GM21717 (cell line): ENCODE results near the gene TRPV5.

Experiments used
- ATAC-seq: cut with Tn5 transposase; IDR thresholded peaks from one replicate; pipeline ENCODE4 v1.9.1; 2021; ENCODE audit warnings: mild to moderate bottlenecking, moderate library complexity; ENCODE audit not compliant: unreplicated experiment

The TRPV5 gene

DNA sequence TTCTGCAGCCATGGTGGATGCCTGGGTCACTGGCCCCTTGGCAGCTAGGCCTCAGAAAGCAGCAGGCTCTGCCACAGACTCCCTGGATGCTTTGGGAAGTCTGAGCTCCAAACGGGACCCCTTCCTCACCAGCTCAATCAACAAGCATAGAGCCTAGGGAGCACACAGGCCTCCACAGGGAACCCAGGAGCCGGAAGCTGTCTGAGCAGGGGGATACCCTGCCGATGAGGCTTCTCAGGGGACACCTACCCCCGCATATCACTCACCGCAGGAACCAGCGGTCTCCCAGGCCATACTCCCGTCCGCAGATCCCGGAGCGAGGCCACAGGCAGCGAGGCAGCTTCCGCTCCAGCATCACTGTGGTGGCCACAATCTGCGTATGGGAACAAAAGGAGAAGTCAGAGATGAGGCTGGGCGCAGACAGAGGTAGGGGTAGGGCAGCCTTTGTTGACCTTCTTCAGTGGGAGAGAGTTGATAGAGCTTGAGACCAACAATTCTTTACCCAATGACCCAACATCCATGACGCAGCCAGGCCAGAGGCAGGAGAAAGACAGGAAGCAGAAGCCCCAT lies 61.4 kb downstream of the TRPV5 start:
- no peak for ATAC-seq

DNA sequence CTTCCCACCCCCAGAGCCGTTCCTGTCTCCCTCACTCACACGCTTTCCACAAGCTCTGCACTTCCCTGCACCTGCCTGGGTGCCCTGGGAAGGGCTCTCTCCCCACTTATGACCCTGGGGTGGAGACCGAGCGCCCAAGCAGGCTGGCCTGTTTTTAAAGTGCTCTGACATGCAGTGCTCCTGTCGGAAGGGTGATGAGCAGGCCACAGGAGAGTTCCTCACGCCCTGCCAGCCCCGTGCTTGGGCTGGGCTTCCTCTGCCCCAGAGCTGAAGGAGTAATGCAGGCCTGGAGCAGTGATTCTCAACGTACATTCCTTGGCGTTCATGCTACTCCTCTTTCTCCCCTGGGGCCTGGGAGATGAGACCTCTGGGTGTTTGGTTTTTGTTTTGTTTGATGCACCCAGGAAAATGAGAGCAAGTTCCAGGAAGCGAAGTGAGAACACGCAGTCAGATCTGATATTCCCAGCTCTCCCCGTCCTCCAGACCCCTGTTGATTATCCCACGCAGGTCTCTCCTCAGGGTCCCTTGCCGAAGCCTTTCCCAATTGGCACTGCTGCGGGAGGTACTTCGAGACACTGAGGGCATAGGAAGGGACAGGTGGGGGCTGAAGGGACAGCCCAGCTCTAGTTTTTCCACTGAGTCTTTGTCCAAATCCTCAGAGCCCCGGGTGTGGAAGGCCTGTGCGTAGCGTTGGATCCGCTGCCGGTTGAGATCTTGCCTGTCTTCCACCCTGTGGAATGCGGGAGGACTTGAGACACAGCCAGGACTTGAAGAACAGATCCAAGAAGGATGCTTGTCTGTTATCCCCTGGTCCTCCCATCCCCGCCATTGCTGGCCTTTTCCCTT lies 62.1 kb downstream of the TRPV5 start:
- no peak for ATAC-seq

DNA sequence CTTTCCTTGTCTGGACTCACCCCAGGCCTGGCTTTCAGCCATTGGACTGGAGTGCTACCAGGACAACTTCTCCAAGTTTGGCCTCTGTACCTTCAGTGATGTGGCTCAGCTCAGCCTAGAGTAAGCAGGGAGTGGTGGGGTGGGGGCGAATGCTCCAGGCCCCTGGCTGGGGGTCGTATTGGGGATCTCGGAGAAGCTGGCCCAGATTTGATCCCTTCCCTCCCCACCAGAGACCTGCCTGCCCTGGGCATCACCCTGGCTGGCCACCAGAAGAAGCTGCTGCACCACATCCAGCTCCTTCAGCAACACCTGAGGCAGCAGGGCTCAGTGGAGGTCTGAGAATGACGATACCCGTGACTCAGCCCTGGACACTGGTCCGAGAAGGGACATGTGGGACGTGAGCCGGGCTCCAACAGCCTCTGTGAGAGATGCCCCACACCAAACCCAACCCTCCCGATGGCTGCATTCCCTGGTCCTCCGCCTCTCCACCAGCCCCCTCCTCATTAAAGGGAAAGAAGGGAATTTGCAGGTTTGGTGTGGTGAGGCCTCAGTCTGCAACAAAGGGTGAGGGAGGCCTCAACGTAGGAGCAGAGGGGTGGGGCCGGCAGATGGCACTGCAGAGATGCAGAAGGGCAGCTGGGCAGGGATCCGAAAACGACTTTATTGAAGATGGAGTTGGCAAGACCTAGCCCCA lies 62.8 kb downstream of the TRPV5 start:
- ATAC-seq, result no peak

DNA sequence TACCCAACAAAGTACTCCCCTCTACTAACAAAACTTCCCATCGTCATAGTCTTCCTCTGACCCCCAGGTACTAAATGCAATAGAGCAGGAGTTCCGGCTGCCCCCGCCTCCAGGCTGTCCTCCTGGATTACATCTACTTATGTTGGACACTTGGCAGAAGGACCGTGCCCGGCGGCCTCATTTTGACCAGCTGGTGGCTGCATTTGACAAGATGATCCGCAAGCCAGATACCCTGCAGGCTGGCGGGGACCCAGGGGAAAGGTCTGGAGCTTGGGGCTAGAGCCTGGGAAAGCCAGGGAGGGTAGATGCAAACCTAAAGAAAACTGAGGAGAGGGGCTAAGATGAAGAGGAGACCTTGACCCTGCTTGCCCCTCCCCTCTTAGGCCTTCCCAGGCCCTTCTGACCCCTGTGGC lies 63.4 kb downstream of the TRPV5 start:
- no peak for ATAC-seq

DNA sequence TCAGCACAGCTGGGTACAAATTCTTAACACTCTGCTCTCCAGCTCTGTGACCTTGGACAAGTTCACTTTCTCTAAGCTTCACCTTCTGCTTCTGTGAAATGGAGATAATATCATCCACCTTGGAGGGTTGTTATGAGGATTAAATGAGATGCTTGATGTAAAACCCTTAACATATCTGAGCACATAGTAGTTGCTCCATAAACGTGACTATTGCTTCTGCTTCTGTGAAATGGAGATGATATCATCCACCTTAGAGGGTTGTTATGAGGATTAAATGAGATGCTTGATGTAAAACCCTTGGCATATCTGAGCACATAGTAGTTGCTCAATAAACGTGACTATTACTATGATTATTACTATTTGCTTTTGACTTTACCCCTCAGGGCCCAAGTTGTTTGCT lies 64.1 kb downstream of the TRPV5 start:
- no peak for ATAC-seq

DNA sequence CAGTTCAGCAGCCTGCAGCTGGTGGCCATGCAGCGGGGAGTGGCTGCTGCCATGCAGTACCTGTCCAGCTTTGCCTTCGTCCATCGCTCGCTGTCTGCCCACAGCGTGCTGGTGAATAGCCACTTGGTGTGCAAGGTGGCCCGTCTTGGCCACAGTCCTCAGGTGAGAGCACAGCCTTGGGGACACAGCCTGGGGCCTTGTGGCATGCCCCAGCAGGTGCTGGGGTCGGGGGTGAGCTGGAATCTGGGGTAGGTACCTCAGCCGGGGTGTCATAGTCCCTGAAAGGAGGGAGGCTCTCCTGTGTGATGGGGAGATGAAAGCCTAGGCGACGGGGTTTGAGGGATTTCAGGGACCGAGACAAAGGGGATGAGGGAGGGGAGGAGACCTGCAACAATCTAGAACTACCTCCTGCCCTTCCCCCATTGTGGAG lies 64.5 kb downstream of the TRPV5 start:
- no peak for ATAC-seq

DNA sequence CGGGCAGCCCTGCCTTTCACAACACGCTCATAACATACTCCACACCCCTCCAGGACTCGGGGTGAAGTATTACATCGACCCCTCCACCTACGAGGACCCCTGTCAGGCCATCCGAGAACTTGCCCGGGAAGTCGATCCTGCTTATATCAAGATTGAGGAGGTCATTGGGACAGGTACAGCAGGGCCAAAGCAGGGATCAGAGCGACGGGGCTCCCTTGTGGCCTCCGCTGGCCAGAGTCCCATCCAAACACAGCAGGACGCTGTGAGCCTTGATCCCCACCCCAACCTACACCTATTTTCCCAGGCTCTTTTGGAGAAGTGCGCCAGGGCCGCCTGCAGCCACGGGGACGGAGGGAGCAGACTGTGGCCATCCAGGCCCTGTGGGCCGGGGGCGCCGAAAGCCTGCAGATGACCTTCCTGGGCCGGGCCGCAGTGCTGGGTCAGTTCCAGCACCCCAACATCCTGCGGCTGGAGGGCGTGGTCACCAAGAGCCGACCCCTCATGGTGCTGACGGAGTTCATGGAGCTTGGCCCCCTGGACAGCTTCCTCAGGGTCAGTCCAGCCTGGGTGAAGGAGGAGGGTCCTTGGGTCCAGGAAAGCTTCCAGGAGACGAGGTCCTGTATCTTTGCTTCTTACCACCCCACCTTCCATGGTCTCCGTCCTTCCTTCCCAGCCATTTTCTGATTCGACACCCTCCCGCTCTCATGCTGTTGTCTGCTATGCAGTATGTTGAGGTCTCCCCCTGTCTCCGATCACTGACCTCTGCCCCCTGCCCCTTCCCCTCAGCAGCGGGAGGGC lies 65.2 kb downstream of the TRPV5 start:
- no peak for ATAC-seq

DNA sequence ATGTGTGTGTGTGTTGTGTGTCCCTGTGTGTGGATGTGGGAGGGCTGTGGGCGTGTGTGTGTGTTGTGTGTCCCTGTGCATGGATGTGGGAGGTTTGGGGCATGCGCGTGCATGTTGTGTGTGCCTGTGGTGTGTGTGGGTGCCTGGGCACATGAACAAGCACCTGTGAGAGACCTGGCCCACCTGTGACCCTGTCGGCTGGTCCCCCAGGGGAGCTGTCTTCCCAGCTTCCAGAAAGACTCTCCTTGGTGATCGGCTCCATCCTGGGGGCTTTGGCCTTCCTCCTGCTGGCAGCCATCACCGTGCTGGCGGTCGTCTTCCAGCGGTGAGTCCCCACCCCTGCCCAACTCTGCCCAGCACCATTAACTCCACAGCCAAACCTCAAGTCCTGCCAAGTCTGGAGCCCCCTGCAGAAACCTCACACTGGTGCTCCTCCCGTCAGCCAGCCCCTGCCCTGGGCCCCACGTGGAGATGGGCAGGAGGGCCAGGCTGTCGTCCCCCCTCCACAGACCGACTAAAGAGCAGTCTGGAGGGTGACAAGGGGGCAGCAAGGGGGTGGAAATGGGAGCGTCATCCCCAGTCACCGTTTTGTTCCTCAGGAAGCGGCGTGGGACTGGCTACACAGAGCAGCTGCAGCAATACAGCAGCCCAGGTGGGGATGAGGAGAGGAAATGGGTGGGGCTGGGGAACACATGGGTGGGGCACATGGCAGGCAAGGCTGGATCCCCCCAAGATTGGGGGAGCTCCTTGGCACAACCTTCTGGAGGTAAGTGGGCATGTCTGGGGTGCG lies 66.0 kb downstream of the TRPV5 start:
- ATAC-seq, result no peak

DNA sequence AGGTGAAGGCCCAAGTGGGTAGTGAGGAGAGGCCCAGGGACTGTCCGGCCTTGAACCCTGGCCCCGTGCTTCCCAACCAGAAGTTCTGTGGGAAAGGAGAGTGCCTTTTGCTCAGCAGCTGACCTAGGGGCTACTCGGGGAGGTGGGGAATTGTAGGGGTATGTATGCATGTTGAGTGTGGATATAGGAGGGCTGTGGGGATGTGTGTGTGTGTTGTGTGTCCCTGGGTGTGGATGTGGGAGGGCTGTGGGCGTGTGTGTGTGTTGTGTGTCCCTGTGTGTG lies 66.5 kb downstream of the TRPV5 start:
- ATAC-seq, result no peak

DNA sequence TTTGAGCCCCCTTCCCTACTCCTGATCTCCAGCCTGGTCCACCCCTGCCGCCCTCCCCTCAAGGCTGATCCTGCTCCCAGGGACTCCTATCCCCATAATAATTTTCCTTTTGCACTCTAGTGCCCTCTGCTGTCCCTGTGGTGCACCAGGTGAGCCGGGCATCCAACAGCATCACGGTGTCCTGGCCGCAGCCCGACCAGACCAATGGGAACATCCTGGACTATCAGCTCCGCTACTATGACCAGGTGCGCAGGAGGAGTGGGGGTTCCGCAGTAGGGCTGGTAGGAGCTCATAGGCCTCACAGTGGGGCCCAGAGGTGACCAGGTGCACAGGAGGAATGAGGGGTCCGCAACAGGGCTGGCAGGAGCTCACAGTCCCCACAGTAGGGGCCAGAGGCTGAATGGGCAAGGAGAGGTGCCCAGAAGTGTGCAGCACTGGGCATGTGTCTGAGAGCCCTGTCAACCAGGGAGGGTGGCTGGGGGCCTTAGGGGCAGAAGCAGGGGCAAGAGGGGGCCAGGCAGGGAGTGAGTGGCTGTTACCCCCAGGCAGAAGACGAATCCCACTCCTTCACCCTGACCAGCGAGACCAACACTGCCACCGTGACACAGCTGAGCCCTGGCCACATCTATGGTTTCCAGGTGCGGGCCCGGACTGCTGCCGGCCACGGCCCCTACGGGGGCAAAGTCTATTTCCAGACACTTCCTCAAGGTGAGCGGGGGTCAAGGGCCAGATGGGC lies 67.0 kb downstream of the TRPV5 start:
- ATAC-seq, result no peak

DNA sequence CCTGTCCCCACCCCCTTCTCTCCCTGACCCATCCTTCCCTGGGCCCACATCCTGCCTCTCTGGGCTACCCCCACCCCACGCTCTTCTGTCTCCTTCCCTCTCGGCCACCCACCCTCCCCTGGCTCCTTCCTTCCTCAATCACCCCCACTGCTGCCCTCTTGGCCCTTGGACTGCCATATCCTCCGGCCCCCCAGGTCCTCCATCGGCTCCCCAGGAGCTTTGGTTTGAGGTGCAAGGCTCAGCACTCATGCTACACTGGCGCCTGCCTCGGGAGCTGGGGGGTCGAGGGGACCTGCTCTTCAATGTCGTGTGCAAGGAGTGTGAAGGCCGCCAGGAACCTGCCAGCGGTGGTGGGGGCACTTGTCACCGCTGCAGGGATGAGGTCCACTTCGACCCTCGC lies 67.8 kb downstream of the TRPV5 start:
- no peak for ATAC-seq

DNA sequence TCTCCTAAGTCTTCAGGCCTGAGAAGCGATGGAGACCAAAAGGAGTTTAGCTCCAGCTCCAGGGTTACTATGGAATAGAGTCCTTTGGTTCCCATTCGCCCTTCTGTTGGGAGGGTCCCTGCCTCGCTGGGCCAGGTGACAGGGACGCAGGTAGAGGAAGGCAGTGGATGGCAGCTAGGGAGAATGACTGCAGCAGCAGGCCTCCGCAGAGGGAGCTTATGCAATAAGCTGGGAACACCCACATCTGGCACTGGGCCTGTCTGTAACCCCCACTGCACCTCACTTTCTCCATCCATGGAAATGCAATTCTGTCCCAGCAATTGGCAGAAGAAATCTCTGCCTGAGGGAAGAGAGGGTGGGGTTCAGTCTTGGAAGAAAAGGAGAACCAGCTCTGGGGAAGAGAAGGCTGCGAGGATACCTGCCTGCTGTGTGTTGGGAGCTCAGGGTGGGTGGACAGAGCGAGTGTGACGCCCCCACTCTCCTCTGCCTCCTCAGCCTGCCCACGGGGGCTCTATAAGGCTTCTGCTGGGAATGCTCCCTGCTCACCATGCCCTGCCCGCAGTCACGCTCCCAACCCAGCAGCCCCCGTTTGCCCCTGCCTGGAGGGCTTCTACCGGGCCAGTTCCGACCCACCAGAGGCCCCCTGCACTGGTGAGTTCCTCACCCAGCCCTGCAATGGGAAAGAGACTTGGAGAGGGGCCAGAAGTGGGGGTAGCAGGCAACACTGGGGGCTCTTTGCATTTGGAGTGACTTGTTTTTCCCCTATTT lies 68.4 kb downstream of the TRPV5 start:
- no peak for ATAC-seq

DNA sequence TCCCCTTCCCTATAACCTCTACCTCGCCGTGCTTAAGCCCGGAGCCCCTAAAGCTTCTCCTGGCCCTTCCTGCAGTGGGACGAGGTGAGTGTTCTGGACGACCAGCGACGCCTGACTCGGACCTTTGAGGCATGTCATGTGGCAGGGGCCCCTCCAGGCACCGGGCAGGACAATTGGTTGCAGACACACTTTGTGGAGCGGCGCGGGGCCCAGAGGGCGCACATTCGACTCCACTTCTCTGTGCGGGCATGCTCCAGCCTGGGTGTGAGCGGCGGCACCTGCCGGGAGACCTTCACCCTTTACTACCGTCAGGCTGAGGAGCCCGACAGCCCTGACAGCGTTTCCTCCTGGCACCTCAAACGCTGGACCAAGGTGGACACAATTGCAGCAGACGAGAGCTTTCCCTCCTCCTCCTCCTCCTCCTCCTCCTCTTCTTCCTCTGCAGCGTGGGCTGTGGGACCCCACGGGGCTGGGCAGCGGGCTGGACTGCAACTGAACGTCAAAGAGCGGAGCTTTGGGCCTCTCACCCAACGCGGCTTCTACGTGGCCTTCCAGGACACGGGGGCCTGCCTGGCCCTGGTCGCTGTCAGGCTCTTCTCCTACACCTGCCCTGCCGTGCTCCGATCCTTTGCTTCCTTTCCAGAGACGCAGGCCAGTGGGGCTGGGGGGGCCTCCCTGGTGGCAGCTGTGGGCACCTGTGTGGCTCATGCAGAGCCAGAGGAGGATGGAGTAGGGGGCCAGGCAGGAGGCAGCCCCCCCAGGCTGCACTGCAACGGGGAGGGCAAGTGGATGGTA lies 69.5 kb downstream of the TRPV5 start:
- no peak for ATAC-seq

DNA sequence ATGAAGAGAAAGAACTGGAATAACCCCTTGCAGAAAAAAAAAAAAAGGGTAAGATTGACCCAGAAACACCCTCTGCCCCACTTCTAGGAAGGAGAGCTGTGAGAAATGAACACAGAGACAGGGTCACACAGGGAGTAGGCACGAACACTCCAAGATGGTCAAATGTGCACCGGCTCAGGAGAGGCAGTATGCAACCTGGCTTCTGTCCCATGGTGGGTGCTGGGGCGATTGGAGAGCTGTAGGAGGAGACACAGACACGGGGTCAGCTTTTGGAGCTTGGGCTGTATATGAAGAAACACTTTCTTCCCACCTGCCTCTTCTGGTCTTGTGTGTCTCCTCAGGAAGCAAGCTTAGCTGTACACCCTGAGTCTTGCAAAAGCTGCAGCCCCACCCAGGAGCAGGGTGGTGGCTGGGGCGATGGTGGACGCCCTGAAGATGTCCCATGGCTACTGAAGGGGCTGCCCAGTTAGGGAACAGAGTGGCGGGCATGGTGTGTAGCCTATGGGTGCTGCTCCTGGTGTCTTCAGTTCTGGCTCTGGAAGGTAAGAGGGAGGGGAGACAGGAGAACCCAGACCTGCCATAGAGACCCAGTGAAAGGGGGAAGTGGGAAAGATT lies 70.7 kb downstream of the TRPV5 start:
- ATAC-seq, result no peak

DNA sequence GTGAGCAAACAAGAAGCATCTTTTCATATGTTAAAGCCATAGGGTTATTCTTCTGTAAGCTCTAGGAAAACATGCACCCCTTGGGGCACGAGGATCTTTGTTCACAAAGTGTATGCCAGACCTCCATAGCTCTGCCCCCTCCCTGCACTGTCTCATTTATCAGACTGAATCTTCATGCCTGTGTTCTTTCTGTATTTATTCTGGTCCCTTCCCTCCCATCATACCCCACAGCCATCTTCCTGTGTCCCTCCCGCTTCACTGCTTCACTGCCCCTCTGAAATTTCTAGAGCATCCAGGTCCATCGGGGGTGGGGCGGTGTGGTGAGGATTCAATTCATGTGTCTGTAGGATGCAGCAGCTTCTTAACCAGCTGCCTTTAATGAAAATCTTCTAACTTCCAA lies 71.2 kb downstream of the TRPV5 start:
- no peak for ATAC-seq

DNA sequence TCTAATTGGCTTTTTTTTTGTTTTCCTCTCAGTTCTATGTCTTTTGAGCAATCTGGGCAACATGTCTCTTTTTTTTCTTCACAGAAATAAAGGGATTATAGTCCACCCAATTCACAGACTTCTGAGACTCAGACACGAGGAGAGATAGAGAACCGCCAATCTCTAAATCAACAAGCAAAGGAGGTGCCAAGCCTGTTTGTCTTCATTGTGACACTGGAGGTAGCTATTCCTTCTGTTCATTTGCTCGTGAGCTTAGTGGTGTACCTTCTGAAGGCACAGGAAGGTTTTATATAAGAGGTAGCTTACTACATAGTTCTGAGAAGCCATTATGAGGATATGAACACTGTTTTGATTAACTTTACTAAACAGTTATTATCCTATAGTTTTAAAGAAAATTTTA lies 72.6 kb downstream of the TRPV5 start:
- no peak for ATAC-seq

DNA sequence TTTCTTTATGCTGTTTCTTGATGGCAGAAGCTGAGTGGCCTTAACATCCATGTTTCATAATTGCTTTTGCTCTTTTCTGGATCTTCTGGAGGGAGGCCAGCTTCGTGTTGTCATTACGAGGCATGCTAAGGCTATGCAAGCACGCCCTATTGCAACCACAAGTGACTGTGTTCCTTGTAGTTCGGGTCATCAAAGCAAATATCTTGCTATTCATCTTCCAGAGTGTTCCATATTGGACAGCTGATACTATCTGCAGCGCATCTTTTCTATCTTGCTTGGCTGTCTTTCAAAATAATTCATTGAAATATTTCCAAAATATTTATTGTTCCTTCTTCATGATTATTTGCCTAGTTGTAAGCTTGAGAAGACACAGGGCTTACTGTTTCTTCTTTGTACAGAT lies 73.7 kb downstream of the TRPV5 start:
- no peak for ATAC-seq

DNA sequence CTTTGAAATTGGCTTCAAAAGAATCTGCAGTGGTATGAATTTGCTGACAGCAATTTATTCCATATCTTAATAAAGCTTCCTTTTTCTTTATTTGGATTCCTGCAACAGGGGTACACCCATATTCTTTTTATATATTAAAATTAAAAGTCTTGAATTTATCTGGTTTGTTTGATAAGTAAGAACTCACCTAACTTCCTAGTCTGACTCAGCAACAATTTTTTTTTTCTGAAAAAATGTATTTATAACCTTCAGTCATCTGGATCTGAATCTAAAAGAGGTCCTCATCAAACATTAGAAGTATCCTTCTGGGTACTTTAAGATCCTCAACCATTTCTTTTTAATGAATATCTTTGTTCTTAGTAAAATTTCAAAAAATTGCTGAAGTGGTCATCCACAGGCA lies 74.1 kb downstream of the TRPV5 start:
- no peak for ATAC-seq
